ENCODE data around the gene KPNA2.

KPNA2 gene

GRCh38 chr17:68087851-68088250 lies 52.3 kb downstream of the KPNA2 start:
- DNase-seq (ENCODE audit: low read depth): no peak
- H3K4me3 ChIP-seq (ENCODE audit: low read depth, low read length): no peak overlapping the region

GRCh38 chr17:68089881-68090280 lies 54.3 kb downstream of the KPNA2 start:
- H3K4me3 ChIP-seq (ENCODE audit: low read depth, low read length): no peak overlapping the region
- no peak for DNase-seq (ENCODE audit: low read depth)

GRCh38 chr17:68094481-68095078 lies 59.0 kb downstream of the KPNA2 start:
- no peak for DNase-seq (ENCODE audit: low read depth)
- H3K4me3 ChIP-seq (ENCODE audit: low read depth, low read length): no peak overlapping the region

- no peak overlapping the region for H3K4me3 ChIP-seq (ENCODE audit: low read depth, low read length)
- no peak for DNase-seq (ENCODE audit: low read depth)
Observed at GRCh38 chr17:68095205-68095811, 59.8 kb downstream of the KPNA2 start.

GRCh38 chr17:68096111-68096510 lies 60.6 kb downstream of the KPNA2 start:
- no peak overlapping the region for H3K4me3 ChIP-seq (ENCODE audit: low read depth, low read length)
- no peak for DNase-seq (ENCODE audit: low read depth)

Data from skeletal muscle cell (primary cell).